Pancreas (tissue), 10 donors: ENCODE measurements around the gene TSKS. TPM values are rescaled to one million over a fixed set of nuclear protein-coding genes. Genes with fewer than 3 reads are reported as not detected.
A peak's percentile ranks its signal among the peaks of the same experiment; 100 is the strongest.

Source experiments
- ATAC-seq, 4 donors: fragments of 200-7000 bp; cut with Tn5 transposase; one replicate each; pipeline versions ENCODE4 v1.8.0 to v1.9.1; 2020; ENCODE audit warnings: mild to moderate bottlenecking in 4 of 4, moderate library complexity in 4 of 4
- DNase-seq, 6 donors: peaks; one replicate each; pipeline ENCODE4 v3.0.0-alpha.2; 2020
- FAIRE-seq: peaks from 2 replicates; lab custom pipeline; 2012; peaks lifted over from hg19 to GRCh38; lab: Jason Lieb, UNC
- H3K27ac ChIP-seq, 4 donors: fragments of 200-600 bp; sonication (generic); 1 replicate in 3 of 4; 2 replicates in 1 of 4; pipeline versions ENCODE4 v1.5.0 to v1.8.0; 2020
- H3K27me3 ChIP-seq, 4 donors: fragments of 200-600 bp; one replicate each; pipeline ENCODE4 v1.8.0; 2021
- H3K36me3 ChIP-seq, 3 donors: fragments of 200-600 bp; sonication (generic) in 1 of 3; one replicate each; pipeline versions ENCODE4 v1.5.0 to v1.8.0; 2020 to 2021
- H3K4me1 ChIP-seq, 3 donors: fragments of 200-600 bp; one replicate each; pipeline ENCODE4 v1.8.0; 2021
- H3K4me3 ChIP-seq, 4 donors: fragments of 200-600 bp; sonication (generic) in 2 of 4; one replicate each; pipeline versions ENCODE4 v1.5.0 to v1.8.0; 2020 to 2021
- H3K9me3 ChIP-seq, 4 donors: fragments of 200-600 bp; one replicate each; pipeline ENCODE4 v1.8.0; 2021
- WGBS, 2 donors: extraction: QIAGEN DNeasy Blood & Tissue Kit; methylation state at CpG; one replicate each; pipeline ENCODE4 v1.1.7; 2013; 5-methylcytosine and 5-hydroxymethylcytosine counted together
- intact Hi-C, 3 donors: fragments of 100-400 bp; cut with DNase I; formaldehyde crosslinking; loops; one replicate each; pipeline versions ENCODE4 v1.11.1 to v1.14.2; 2022
- polyA plus RNA-seq, 2 donors: library from polyadenylated mRNA; stranded (reverse); fragments of 200-250 nt; gene quantifications; one replicate each; pipeline ENCODE4 v1.2.3, GENCODE V29; 2013
- total RNA-seq, 6 donors: library from RNA; stranded (reverse); fragmentation: NEBNext Ultra II Directional in 4 of 6; extraction: Animal tissue kit (Norgen Biotek cat#: 25700) in 4 of 6; gene quantifications; one replicate each; pipeline versions ENCODE4 v1.2.1 to v1.2.4, GENCODE V29; 2021 to 2023
- TF ChIP-seq, protein P1 (sequence below), 4 donors: fragments of 200-600 bp; sonication (generic) in 3 of 4; IDR thresholded peaks; one replicate each; pipeline versions ENCODE4 v1.5.0 to v1.8.0; 2021; ENCODE audit warnings: antibody characterized with exemption in 4 of 4
- donor health status: healthy with polysubstance abuse.
- donor health status: DM: no; HTN: no; CAD: no; lungs with moderate emphysema.
- donor health status: DM: no; HTN: no; CAD: no.
- donor health status: control.
- donor health status: control.
- donor health status: Bipolar disorder and iron deficiency.
- donor health status: DM: yes; HTN: yes; CAD: no.
- donor health status: DM: no; HTN: no; CAD: no.
- donor health status: DM: no; HTN: no; CAD: no.
- donor health status: DM: yes; HTN: yes; CAD: no.

TSKS gene
- total and polyA plus RNA-seq, 8 donors, result 0.08 to 0.76 (median 0.34) TPM; not detected in 3

GRCh38 chr19:49746206-49746958 lies 16.7 kb downstream of the TSKS start:
- DNase-seq (peak in 4 of 6 donors; percentile 38 to 60 (median 44)), FAIRE-seq (no peak), ATAC-seq (peak in 2 of 4 donors; percentile 45 to 76)
- H3K27ac ChIP-seq, result no peak overlapping the region
- TF ChIP-seq, protein P1, sequence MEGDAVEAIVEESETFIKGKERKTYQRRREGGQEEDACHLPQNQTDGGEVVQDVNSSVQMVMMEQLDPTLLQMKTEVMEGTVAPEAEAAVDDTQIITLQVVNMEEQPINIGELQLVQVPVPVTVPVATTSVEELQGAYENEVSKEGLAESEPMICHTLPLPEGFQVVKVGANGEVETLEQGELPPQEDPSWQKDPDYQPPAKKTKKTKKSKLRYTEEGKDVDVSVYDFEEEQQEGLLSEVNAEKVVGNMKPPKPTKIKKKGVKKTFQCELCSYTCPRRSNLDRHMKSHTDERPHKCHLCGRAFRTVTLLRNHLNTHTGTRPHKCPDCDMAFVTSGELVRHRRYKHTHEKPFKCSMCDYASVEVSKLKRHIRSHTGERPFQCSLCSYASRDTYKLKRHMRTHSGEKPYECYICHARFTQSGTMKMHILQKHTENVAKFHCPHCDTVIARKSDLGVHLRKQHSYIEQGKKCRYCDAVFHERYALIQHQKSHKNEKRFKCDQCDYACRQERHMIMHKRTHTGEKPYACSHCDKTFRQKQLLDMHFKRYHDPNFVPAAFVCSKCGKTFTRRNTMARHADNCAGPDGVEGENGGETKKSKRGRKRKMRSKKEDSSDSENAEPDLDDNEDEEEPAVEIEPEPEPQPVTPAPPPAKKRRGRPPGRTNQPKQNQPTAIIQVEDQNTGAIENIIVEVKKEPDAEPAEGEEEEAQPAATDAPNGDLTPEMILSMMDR (IDR thresholded peaks at IDR 0.05), result no peak
- H3K4me3 ChIP-seq, result no peak overlapping the region
- no peaks in the 10 kb centered on the region for H3K27me3 ChIP-seq
- H3K4me1 ChIP-seq, result no peaks in the 10 kb centered on the region
- WGBS, 2 donors, result 48 to 51% methylated on average over 50 to 52 of the region's 52 CpGs
- H3K36me3 ChIP-seq, result no peaks in the 10 kb centered on the region
- no peaks in the 10 kb centered on the region for H3K9me3 ChIP-seq
- intact Hi-C loops, result no loop called here

DNA sequence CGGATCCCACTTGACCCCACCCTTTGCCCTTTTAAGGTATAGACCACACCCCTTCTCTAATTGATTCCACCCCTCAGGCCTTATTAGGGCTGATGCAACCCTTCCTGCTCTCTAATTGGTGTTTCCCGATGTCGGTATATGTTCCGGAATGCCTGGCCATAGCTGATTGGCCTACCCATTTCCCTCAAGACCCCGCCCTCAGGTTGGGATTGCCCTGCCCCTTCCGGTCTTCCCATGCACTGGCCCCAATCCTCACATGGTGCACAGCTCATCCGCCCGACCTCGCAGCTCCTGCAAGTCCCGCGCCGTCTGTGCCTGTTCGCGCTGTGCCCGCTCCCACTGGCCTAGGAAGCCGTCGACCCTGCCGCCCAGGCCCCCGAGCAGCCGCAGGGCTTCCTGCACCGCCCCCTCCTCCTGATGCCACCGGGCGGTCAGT lies 18.1 kb downstream of the TSKS start:
- ATAC-seq (no peak), DNase-seq (peak in 1 of 6 donors; percentile 54), FAIRE-seq (no peak)
- H3K27me3 ChIP-seq, result no peaks in the 10 kb centered on the region
- no peaks in the 10 kb centered on the region for H3K36me3 ChIP-seq
- H3K9me3 ChIP-seq, result no peaks in the 10 kb centered on the region
- intact Hi-C loops, result no loop called here
- H3K4me3 ChIP-seq, result no peak overlapping the region
- WGBS, 2 donors, result 88 to 90% methylated on average over 23 of the region's 23 CpGs
- no peaks in the 10 kb centered on the region for H3K4me1 ChIP-seq
- TF ChIP-seq, protein P1 (IDR thresholded peaks at IDR 0.05), result no peak
- no peak overlapping the region for H3K27ac ChIP-seq

GRCh38 chr19:49741210-49741844 lies 21.8 kb downstream of the TSKS start:
- ATAC-seq (no peak), DNase-seq (no peak), FAIRE-seq (no peak)
- H3K36me3 ChIP-seq, result no peaks in the 10 kb centered on the region
- no peak overlapping the region for H3K27ac ChIP-seq
- H3K4me3 ChIP-seq, result no peak overlapping the region
- TF ChIP-seq, protein P1 (IDR thresholded peaks at IDR 0.05), result no peak
- no peaks in the 10 kb centered on the region for H3K9me3 ChIP-seq
- H3K27me3 ChIP-seq, result no peaks in the 10 kb centered on the region
- intact Hi-C loops, result no loop called here
- no peaks in the 10 kb centered on the region for H3K4me1 ChIP-seq
- 82 to 88% methylated on average over 9 of the region's 9 CpGs for WGBS, 2 donors

DNA sequence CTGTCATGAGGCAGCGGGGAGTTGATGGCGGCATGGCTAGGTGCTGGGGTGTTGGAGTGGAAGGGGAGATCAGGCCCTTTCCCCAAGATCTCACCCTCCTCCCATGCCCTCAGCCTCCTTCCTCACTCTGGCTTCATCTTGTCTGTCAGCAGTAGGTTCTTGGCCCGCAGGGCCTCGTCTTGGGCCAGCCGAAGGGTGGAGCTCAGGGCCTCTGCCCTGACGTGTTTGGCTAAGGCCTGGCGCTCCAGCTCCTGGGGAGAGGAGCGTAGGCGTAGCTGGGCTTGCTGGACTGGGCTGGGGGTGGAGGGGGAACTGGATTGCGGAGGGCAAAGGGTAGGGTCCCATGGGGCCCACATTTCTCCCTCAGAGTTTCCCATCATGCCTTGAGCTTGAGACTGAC lies 23.2 kb downstream of the TSKS start:
- Histone ChIP-seq H3K4me3 (no peak overlapping the region), H3K27ac (no peak overlapping the region), H3K9me3 (no peaks in the 10 kb centered on the region), H3K36me3 (no peaks in the 10 kb centered on the region), H3K4me1 (no peaks in the 10 kb centered on the region), H3K27me3 (no peaks in the 10 kb centered on the region)
- no peak for DNase-seq
- no peak for ATAC-seq
- intact Hi-C loops, result no loop called here
- WGBS, 2 donors, result 90 to 91% methylated on average over 10 of the region's 10 CpGs
- TF ChIP-seq, protein P1 (IDR thresholded peaks at IDR 0.05), result no peak
- FAIRE-seq, result no peak

- H3K9me3 ChIP-seq, result no peaks in the 10 kb centered on the region
- H3K27ac ChIP-seq, result no peak overlapping the region
- no peaks in the 10 kb centered on the region for H3K36me3 ChIP-seq
- intact Hi-C loops, result no loop called here
- ATAC-seq (no peak), DNase-seq (no peak), FAIRE-seq (no peak)
- TF ChIP-seq, protein P1 (IDR thresholded peaks at IDR 0.05), result no peak
- 74 to 78% methylated on average over 1 of the region's 1 CpG for WGBS, 2 donors
- no peak overlapping the region for H3K4me3 ChIP-seq
- H3K27me3 ChIP-seq, result no peaks in the 10 kb centered on the region
- H3K4me1 ChIP-seq, result no peaks in the 10 kb centered on the region
Measured at GRCh38 chr19:49739098-49739497, 24.0 kb downstream of the TSKS start.
